ENCODE data around the gene CREB3. TPM values are rescaled to one million over a fixed set of nuclear protein-coding genes. Genes with fewer than 3 reads are reported as not detected.

CREB3 gene
- 10 to 100 TPM; 20.5 to 24.7 TPM for total RNA-seq

- ATAC-seq, result peak; percentile 90
- CTCF ChIA-PET, result interaction anchor here (0.6 to 11.1 kb wide), 23 partner anchors 9 to 618 kb away, joined by 3 to 150 read pairs (median 6); partner anchors contain the start of genes ARHGEF39, CCDC107, GBA2 and HINT2
- Mint-ChIP-seq H3K4me3 (no peak within 1 kb of the TSS), H3K36me3 (peaks cover 10% of the 10 kb centered on the region), H3K9me3 (ENCODE audit: low read depth) (no peaks in the 10 kb centered on the region), H3K27ac (peak within 1 kb of the TSS; percentile 87), H3K4me1 (peaks cover 23% of the 10 kb centered on the region), H3K27me3 (no peaks in the 10 kb centered on the region)
- DNase-seq, result peak; percentile 99
Observed at GRCh38 chr9:35732185-35732799, at the start of gene CREB3, which contains the start of gene TLN1. Gene CREB3, plus strand, starts transcription at chr9:35732666. Its CDS starts 107 bp downstream, at chr9:35732773. Gene TLN1, minus strand, starts transcription at chr9:35732195. Its CDS starts 6,501 bp downstream, at chr9:35725694.

- Mint-ChIP-seq H3K36me3 (no peaks in the 10 kb centered on the region), H3K27ac (no peak overlapping the region), H3K4me1 (peaks cover 1% of the 10 kb centered on the region), H3K4me3 (no peak overlapping the region), H3K9me3 (ENCODE audit: low read depth) (no peaks in the 10 kb centered on the region), H3K27me3 (no peaks in the 10 kb centered on the region)
- ATAC-seq, result no peak
- CTCF ChIA-PET, result interaction anchor here (0.9 to 2.6 kb wide), 3 partner anchors 13 to 71 kb away, joined by 3 to 22 read pairs (median 5); partner anchors contain the start of genes CCDC107 and RMRP
- no peak for DNase-seq
Observed at GRCh38 chr9:35683323-35683722, 49.1 kb upstream of the CREB3 start.

- H3K27ac Mint-ChIP-seq, result no peak overlapping the region
- H3K4me3 Mint-ChIP-seq, result no peak overlapping the region
- peaks cover 9% of the 10 kb centered on the region for H3K4me1 Mint-ChIP-seq
- no peaks in the 10 kb centered on the region for H3K27me3 Mint-ChIP-seq
- CTCF ChIA-PET, result interaction anchor here (1.2 to 2.6 kb wide), 3 partner anchors 12 to 47 kb away, joined by 4 to 22 read pairs (median 7); partner anchors contain the start of genes CCDC107, CREB3, RMRP and TLN1
- H3K9me3 Mint-ChIP-seq (ENCODE audit: low read depth), result no peaks in the 10 kb centered on the region
- no peak for ATAC-seq
- H3K36me3 Mint-ChIP-seq, result no peaks in the 10 kb centered on the region
- no peak for DNase-seq
Observed at GRCh38 chr9:35684921-35685320, 47.5 kb upstream of the CREB3 start.

- DNase-seq, result no peak
- Mint-ChIP-seq H3K36me3 (no peaks in the 10 kb centered on the region), H3K4me1 (peaks cover 11% of the 10 kb centered on the region), H3K27ac (no peak overlapping the region), H3K4me3 (no peak overlapping the region), H3K9me3 (ENCODE audit: low read depth) (no peaks in the 10 kb centered on the region), H3K27me3 (no peaks in the 10 kb centered on the region)
- CTCF ChIA-PET, result interaction anchor here (1.2 to 2.6 kb wide), 3 partner anchors 11 to 46 kb away, joined by 4 to 22 read pairs (median 7); partner anchors contain the start of genes CCDC107, CREB3, RMRP and TLN1
- ATAC-seq, result no peak
Observed at GRCh38 chr9:35685506-35685905, 47.0 kb upstream of the CREB3 start.

GRCh38 chr9:35686222-35687203 lies 46.0 kb upstream of the CREB3 start:
- Mint-ChIP-seq H3K27me3 (no peaks in the 10 kb centered on the region), H3K27ac (no peak overlapping the region), H3K4me3 (no peak overlapping the region), H3K36me3 (no peaks in the 10 kb centered on the region), H3K4me1 (peaks cover 14% of the 10 kb centered on the region), H3K9me3 (ENCODE audit: low read depth) (no peaks in the 10 kb centered on the region)
- no peak for ATAC-seq
- no peak for DNase-seq
- CTCF ChIA-PET, result interaction anchor here (1.3 to 2.2 kb wide), 7 partner anchors 8 to 50 kb away, joined by 3 to 14 read pairs (median 5); partner anchors contain the start of genes CCDC107 and RMRP

- Mint-ChIP-seq H3K4me1 (peaks cover 14% of the 10 kb centered on the region), H3K27me3 (no peaks in the 10 kb centered on the region), H3K9me3 (ENCODE audit: low read depth) (no peaks in the 10 kb centered on the region), H3K36me3 (no peaks in the 10 kb centered on the region), H3K4me3 (no peak overlapping the region), H3K27ac (no peak overlapping the region)
- CTCF ChIA-PET, result interaction anchor here (1.4 to 2.2 kb wide), 5 partner anchors 9 to 49 kb away, joined by 4 to 14 read pairs (median 5); no protein-coding TSS in a partner anchor
- DNase-seq (no peak), ATAC-seq (no peak)
Observed at GRCh38 chr9:35687306-35687705, 45.2 kb upstream of the CREB3 start.

GRCh38 chr9:35687972-35688557 lies 44.4 kb upstream of the CREB3 start:
- Mint-ChIP-seq H3K4me3 (no peak overlapping the region), H3K27ac (no peak overlapping the region), H3K36me3 (no peaks in the 10 kb centered on the region), H3K4me1 (peaks cover 14% of the 10 kb centered on the region), H3K27me3 (no peaks in the 10 kb centered on the region), H3K9me3 (ENCODE audit: low read depth) (no peaks in the 10 kb centered on the region)
- ATAC-seq (no peak), DNase-seq (no peak)
- CTCF ChIA-PET, result interaction anchor here (0.8 to 2.2 kb wide), 8 partner anchors 9 to 80 kb away, joined by 3 to 14 read pairs (median 4); no protein-coding TSS in a partner anchor

- peak; percentile 38 for ATAC-seq
- CTCF ChIA-PET, result interaction anchor here (0.8 to 2.2 kb wide), 7 partner anchors 8 to 81 kb away, joined by 3 to 14 read pairs (median 3); no protein-coding TSS in a partner anchor
- Mint-ChIP-seq H3K27ac (no peak overlapping the region), H3K36me3 (no peaks in the 10 kb centered on the region), H3K9me3 (ENCODE audit: low read depth) (no peaks in the 10 kb centered on the region), H3K27me3 (no peaks in the 10 kb centered on the region), H3K4me3 (no peak overlapping the region), H3K4me1 (peaks cover 14% of the 10 kb centered on the region)
- no peak for DNase-seq
Observed at GRCh38 chr9:35688558-35689541, 43.6 kb upstream of the CREB3 start.

GRCh38 chr9:35689542-35690293 lies 42.7 kb upstream of the CREB3 start, which contains the start of gene TPM2:
Gene TPM2, minus strand, starts transcription at chr9:35689925. Its CDS starts 108 bp downstream, at chr9:35689817.
- DNase-seq (no peak), ATAC-seq (no peak)
- Mint-ChIP-seq H3K4me3 (peak within 1 kb of the TSS; percentile 74), H3K27ac (no peak within 1 kb of the TSS), H3K27me3 (no peaks in the 10 kb centered on the region), H3K36me3 (no peaks in the 10 kb centered on the region), H3K9me3 (ENCODE audit: low read depth) (no peaks in the 10 kb centered on the region), H3K4me1 (peaks cover 14% of the 10 kb centered on the region)
- CTCF ChIA-PET, result interaction anchor here (0.8 to 1.1 kb wide), 5 partner anchors 13 to 46 kb away, joined by 3 to 10 read pairs (median 3); partner anchors contain the start of genes CCDC107 and RMRP

- CTCF ChIA-PET, result interaction anchor here (0.8 to 1.0 kb wide), 4 partner anchors 26 to 46 kb away, joined by 3 to 10 read pairs (median 4); partner anchors contain the start of genes CCDC107 and RMRP
- ATAC-seq (no peak), DNase-seq (no peak)
- Mint-ChIP-seq H3K36me3 (no peaks in the 10 kb centered on the region), H3K9me3 (ENCODE audit: low read depth) (no peaks in the 10 kb centered on the region), H3K27me3 (no peaks in the 10 kb centered on the region), H3K4me1 (peaks cover 14% of the 10 kb centered on the region), H3K27ac (no peak overlapping the region), H3K4me3 (peak overlapping the region; percentile 74)
Observed at GRCh38 chr9:35690294-35690613, 42.2 kb upstream of the CREB3 start.

- H3K27ac Mint-ChIP-seq, result no peak overlapping the region
- H3K9me3 Mint-ChIP-seq (ENCODE audit: low read depth), result no peaks in the 10 kb centered on the region
- CTCF ChIA-PET, result interaction anchor here (0.8 to 1.9 kb wide), 7 partner anchors 26 to 74 kb away, joined by 3 to 10 read pairs (median 5); partner anchors contain the start of genes CCDC107 and RMRP
- no peaks in the 10 kb centered on the region for H3K27me3 Mint-ChIP-seq
- ATAC-seq (peak; percentile 52), DNase-seq (peak; percentile 48)
- H3K4me3 Mint-ChIP-seq, result peak overlapping the region; percentile 74
- peaks cover 14% of the 10 kb centered on the region for H3K4me1 Mint-ChIP-seq
- H3K36me3 Mint-ChIP-seq, result no peaks in the 10 kb centered on the region
Observed at GRCh38 chr9:35690614-35691333, 41.7 kb upstream of the CREB3 start.

Measured in activated CD8-positive, alpha-beta memory T cell treated with anti-CD3 and anti-CD28 coated beads, Interleukin-2, amount 10 ng/mL, durations not matched to agents 7 days and 5 days (primary cell).